ENCODE measurements around the gene NEAT1.

The NEAT1 gene

GRCh38 chr11:65487467-65488272 lies 65.1 kb downstream of the NEAT1 start:
- no peak for DNase-seq

- DNase-seq: no peak
Measured at GRCh38 chr11:65488273-65489034, 65.9 kb downstream of the NEAT1 start.

- DNase-seq: no peak
Measured at GRCh38 chr11:65489035-65489705, 66.6 kb downstream of the NEAT1 start.

GRCh38 chr11:65489706-65490320 lies 67.2 kb downstream of the NEAT1 start:
- DNase-seq: no peak

GRCh38 chr11:65491163-65491465 lies 68.5 kb downstream of the NEAT1 start:
- DNase-seq: no peak

GRCh38 chr11:65491614-65492386 lies 69.2 kb downstream of the NEAT1 start:
- no peak for DNase-seq

GRCh38 chr11:65492387-65492636 lies 69.7 kb downstream of the NEAT1 start:
- no peak for DNase-seq

GRCh38 chr11:65492637-65493366 lies 70.2 kb downstream of the NEAT1 start:
- no peak for DNase-seq

GRCh38 chr11:65493367-65494176 lies 71.0 kb downstream of the NEAT1 start:
- no peak for DNase-seq
